Putamen (tissue), 1 donor: Measurements from ENCODE around the gene NKD1.

ENCODE experiments used
- DNase-seq: peaks from one replicate; pipeline ENCODE4 v3.0.0-alpha.2; 2016; ENCODE audit warnings: low spot score

The NKD1 gene

DNA sequence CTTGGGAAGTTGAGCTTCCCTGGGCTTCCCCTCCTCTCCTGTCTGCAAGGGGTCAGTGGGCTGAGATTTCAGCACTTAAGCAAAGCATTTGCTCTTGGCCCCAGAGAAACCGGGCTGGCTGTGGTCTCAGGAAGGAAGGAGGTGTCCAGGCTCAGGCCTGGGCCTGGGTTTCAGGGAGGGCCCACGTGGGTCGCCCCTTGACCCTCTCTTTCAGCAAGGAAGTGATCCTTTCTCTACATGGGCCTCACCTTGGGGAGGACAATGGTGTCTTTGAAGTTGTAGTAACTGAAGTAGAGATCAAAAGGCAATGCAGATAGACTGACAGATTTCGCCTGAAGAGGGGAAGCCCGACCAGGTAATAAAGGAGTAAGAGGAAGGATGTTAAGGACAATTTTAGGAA is 147.9 kb downstream of the NKD1 start:
- DNase-seq = no peak

DNA sequence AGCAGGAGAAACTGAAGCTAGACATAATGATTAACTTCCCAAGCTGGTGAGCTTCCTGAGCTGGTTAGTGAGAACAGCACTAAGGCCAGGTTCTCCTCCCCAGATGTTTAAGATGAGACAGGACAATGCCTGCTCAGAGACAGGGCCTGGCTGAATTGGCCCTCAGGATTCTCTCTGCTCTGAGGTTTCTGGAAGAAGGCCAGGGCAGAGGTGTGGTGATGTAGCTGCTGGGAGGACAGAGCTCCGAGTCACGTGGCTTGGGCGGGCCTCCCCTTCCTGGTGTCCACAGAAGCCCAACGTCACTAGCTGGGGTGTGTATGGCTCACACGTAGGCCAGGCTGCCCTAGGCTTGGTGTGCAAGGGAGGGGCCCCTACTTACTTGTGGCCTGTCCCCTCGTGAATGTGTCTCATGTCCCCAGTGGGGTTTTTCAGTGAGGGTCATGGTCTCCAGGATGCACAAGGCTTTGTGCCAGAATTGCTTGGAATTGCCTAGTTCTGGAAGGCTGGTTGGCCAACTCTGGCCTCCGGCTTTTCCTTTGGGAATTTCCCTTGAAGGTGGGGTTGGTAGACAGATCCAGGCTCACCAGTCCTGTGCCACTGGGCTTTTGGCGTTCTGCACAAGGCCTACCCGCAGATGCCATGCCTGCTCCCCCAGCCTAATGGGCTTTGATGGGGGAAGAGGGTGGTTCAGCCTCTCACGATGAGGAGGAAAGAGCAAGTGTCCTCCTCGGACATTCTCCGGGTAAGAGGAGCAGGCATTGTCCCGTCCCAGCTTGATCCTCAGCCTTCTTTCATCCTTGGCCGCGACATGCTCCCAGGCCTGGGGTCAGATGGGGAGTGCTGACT is 148.6 kb downstream of the NKD1 start:
- DNase-seq = no peak

DNA sequence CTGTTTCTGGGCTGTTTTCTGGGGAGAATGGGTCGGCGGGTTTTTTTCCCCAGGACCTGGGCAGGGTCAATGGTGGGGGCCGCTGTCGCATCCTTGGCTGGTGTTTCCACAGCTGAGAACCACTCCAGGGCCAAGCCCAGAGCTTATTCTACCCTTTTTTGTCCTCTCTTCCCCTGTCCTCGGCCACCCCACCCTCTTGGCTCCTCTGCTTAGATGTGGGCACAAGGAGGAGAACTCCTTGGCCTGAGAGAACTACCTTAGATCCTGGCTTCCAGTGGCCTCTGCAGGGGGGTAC is 149.2 kb downstream of the NKD1 start:
- no peak for DNase-seq

DNA sequence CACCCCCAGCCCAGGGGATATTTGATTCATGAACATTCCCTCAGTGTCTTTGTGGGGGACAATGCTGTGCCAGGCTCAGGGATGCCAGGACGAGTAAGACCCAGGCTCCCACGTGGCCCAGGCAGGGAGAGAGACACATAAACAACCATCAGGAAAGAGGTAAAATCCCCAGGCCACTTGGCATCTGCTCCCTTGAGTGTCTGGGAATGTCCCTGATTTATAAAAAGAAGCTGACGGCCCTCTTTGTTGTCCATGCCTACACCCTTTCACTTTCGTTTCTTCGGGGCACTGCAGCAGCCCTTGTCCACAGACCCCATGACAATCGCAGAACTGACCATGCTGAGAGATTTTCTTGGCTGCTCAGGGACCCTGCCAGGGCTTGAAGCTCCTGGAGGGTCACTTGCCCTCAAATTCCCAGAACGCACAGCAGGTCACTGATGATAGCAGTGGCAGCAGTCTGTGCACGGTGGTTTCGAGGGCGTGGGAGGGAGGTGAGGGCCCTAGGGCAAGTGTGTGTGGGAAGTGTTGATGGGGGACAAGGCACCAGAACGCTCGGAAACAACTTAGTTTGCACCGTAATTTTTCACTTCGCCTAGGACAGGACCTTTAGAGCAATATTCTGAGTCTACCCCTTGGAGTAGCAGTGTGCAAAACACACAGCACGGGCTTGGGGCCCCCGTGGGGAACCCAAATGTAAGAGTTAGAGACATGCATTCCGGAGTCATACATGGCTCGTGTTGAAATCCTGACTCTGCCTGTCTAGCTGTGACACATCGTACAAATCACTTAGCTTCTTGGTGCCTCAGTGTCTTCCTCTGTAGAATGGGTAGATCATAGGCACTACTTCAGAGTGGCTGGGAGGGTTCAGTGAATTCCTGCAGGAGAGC is 149.9 kb downstream of the NKD1 start:
- no peak for DNase-seq
